Esophagus mucosa (tissue), 1 donor: ENCODE data around the gene CFL1. TPM values are rescaled to one million over a fixed set of nuclear protein-coding genes. Genes with fewer than 3 reads are reported as not detected.

Source experiments
- ATAC-seq: fragments of 200-7000 bp; cut with Tn5 transposase; one replicate; pipeline ENCODE4 v1.9.1; 2020
- total RNA-seq: library from RNA; stranded (reverse); gene quantifications from one replicate; pipeline ENCODE4 v1.2.4, GENCODE V29; 2023
- donor health status: DM: yes; HTN: yes; CAD: no.

CFL1 gene
- total RNA-seq, 1 donor from 2014 or later, result 645 TPM

GRCh38 chr11:65869643-65870306 is 11.8 kb upstream of the CFL1 start:
- no peak for ATAC-seq

DNA sequence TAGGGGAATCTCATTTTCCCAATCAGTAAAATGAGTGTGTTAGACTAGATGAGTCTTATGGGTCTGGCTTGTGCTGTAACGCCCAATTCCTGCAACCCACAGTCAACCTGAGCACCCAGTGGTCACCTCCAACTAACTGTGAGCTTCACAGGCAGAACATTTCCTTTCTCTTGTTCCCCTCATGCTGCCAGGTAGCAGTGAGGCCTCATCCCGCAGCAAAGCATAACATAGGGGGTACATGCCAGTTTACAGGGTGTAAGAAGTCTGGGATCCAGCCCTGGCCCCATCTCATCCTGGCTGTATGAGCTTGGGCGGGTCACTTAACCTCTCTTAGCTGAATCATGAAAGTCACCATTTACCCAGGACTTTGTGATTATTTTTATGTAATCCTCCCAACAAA is 10.9 kb upstream of the CFL1 start:
- ATAC-seq, result no peak

DNA sequence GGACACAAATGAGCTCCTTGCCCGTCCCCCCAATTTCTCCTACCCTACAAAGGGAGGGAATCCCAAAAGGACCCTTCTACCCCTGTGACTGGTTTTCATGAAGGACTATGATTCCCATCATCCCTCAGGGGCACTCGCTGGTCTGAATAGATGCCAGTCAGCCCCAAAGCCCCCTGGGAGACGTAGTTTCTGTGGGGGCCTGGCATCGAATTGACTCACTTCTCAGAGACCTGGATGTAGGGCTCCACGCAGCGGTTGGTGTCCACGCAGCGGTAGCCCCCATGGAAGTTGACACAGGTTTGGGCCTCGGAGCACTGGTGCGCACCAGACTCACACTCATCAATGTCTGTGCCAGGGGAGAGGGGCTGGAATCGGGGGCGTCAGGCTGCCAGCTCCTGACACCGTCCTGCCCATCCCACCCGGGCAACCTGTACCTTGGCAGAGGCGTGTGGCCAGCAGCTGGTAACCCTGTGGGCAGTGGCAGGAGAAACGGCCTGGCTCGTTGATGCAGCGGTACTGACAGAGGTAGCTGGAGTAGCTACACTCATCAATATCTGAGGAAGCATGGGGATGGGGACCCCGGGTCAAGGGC is 10.2 kb upstream of the CFL1 start:
- ATAC-seq, result no peak

GRCh38 chr11:65867284-65868071 is 9.5 kb upstream of the CFL1 start:
- ATAC-seq, result no peak

GRCh38 chr11:65866509-65867283 is 8.7 kb upstream of the CFL1 start:
- no peak for ATAC-seq

GRCh38 chr11:65865550-65866172 is 7.7 kb upstream of the CFL1 start:
- no peak for ATAC-seq

- no peak for ATAC-seq
Measured at GRCh38 chr11:65864706-65865471, 6.9 kb upstream of the CFL1 start.

GRCh38 chr11:65863889-65864705 is 6.1 kb upstream of the CFL1 start:
- ATAC-seq, result no peak

- ATAC-seq, result no peak
Measured at GRCh38 chr11:65862941-65863888, 5.2 kb upstream of the CFL1 start.

- ATAC-seq, result no peak
Measured at GRCh38 chr11:65862191-65862735, 4.3 kb upstream of the CFL1 start.

- no peak for ATAC-seq
Measured at GRCh38 chr11:65861533-65862183, 3.7 kb upstream of the CFL1 start.

DNA sequence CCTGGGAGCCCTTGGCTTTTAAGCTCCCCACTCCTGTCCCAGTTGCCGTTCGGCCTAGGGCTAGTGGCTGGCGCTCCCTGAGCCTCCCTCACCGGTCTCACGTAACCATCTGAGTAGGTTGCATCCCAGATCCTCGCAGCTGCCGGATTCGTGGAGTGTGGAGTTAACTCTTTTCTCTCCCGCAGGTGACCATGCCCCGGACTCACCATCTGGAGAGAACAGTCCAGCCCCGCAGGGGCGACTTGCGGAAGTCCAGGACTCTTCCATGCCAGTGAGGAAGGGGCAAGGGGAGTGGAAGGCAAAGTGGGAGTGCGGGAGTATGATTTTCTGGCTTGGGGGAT is 3.2 kb upstream of the CFL1 start:
- ATAC-seq, result no peak

DNA sequence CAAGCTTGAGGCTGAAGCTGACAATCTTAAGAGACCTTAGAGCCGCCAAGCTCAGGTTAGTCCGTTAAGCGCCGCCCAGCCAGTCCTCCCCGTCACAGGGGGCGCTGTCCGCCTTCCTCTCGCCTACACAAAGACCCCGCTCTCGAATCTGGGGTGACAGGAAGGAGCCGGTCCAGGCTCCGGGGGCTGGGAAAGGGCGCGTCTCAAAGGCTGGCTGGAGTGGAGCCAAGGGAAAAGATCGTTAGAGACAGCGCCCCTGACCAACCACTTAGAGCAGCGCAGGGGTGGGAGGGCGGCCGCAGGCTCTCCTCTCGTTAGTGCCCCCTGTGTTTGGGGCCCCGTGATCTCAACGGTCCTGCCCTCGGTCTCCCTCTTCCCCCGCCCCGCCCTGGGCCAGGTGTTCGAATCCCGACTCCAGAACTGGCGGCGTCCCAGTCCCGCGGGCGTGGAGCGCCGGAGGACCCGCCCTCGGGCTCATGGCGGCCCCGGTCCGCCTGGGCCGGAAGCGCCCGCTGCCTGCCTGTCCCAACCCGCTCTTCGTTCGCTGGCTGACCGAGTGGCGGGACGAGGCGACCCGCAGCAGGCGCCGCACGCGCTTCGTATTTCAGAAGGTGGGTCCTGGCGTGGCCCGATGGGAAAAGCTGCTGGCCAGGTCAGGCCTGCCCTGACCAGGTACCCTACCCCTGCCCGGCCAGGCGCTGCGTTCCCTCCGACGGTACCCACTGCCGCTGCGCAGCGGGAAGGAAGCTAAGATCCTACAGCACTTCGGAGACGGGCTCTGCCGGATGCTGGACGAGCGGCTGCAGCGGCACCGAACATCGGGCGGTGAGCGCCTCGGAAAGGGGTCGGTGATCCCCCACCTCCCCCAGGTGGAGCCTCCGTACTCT is 2.5 kb upstream of the CFL1 start, which contains the start of gene MUS81:
MUS81 (plus strand) TSS at position 156 of the 887 bp plus-strand sequence; CDS start at position 477, 321 bp downstream.
- ATAC-seq, result peak; percentile 62

- ATAC-seq, result no peak
Measured at GRCh38 chr11:65859812-65860277, 1.9 kb upstream of the CFL1 start.

DNA sequence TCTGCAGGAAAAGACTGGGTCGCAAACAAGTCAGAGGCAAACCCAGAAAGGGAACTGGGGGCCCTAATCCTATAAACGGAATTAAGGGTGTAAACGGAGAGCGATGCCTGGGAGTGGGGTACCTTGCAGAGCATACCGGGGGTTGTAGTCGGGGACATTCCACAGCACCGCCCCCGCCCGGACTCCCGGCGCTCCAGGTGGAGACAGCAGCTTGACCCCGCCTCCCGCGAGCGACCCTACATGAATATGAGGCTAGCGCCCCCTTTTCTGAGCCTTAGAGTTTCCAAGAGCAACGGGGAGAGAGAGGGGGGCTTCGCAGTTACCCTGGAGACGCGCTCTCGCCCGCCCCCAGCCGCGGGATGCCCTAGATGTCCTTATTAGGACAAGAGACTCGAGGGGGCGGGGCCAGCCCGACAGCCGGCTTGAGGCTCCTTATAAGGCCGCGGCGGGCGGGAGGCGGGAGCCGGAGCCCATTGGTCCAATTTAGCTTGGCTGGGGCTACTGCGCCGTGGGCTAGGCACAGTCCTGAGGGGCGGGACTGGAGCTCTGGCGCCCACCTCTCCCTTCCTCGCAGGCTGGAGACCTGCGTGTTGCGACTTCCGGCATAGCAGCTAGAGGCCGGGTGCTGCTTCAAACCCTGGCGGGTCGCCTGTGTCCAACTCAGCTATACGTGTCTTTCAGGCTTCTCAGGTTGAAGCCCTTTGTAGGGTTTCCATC is 1.3 kb upstream of the CFL1 start:
- peak; percentile 67 for ATAC-seq

- no peak for ATAC-seq
Measured at GRCh38 chr11:65858681-65859087, 704 bp upstream of the CFL1 start.

GRCh38 chr11:65857500-65857852 is 504 bp downstream of the CFL1 start:
- ATAC-seq, result peak; percentile 0
